ENCODE results near the gene HADHA. TPM values are rescaled to one million over a fixed set of nuclear protein-coding genes. Genes with fewer than 3 reads are reported as not detected.

HADHA gene
- total and polyA plus RNA-seq, 3 experiments from 2014 or later = 116 to 126 (median 122) TPM

GRCh38 chr2:26182887-26183630 lies 61.4 kb downstream of the HADHA start:
- H3K27ac Mint-ChIP-seq = peak overlapping the region in 2 of 8 donors; percentile 24 to 76
- no peaks in the 10 kb centered on the region for H3K9me3 Mint-ChIP-seq
- H3K36me3 Mint-ChIP-seq = peaks cover 0 to 3% (median 0%) of the 10 kb centered on the region in 3 donors
- H3K27me3 Mint-ChIP-seq = peaks cover 6 to 15% of the 10 kb centered on the region in 2 donors
- Histone ChIP-seq H3K4me3 (ENCODE audit: low read length) (no peak overlapping the region), H3K9me3 (ENCODE audit: low read length) (no peaks in the 10 kb centered on the region), H3K4me1 (ENCODE audit: insufficient read depth, low read length) (peaks cover 14% of the 10 kb centered on the region), H3K27me3 (ENCODE audit: insufficient read depth, low read length, poor library complexity, severe bottlenecking) (no peaks in the 10 kb centered on the region), H3K36me3 (ENCODE audit: insufficient read depth, low read length) (no peaks in the 10 kb centered on the region), H3K27ac (ENCODE audit: low read depth, low read length) (no peak overlapping the region)
- POLR2A ChIA-PET = interaction anchor here (1.9 kb wide), 1 partner anchor 10 kb away, joined by 6 read pairs; the partner anchor contains the start of gene GAREM2
- H3K4me1 Mint-ChIP-seq = peaks cover 16 to 38% (median 33%) of the 10 kb centered on the region in 3 donors
- CTCF ChIA-PET = interaction anchor here (1.3 to 2.3 kb wide), 4 partner anchors 11 to 204 kb away, joined by 3 to 22 read pairs (median 5); no protein-coding TSS in a partner anchor
- H3K4me3 Mint-ChIP-seq = peak overlapping the region; percentile 69 to 87 (median 78)
- DNase-seq = no peak

GRCh38 chr2:26182441-26182840 lies 62.0 kb downstream of the HADHA start:
- H3K27ac ChIP-seq (ENCODE audit: low read depth, low read length) = no peak overlapping the region
- Mint-ChIP-seq H3K9me3 (no peaks in the 10 kb centered on the region), H3K27me3 (peaks cover 6 to 15% of the 10 kb centered on the region in 2 donors), H3K36me3 (peaks cover 0 to 3% (median 0%) of the 10 kb centered on the region in 3 donors), H3K4me3 (peak overlapping the region in 2 of 7 donors; percentile 38 to 87), H3K4me1 (peaks cover 16 to 35% (median 33%) of the 10 kb centered on the region in 3 donors), H3K27ac (no peak overlapping the region)
- H3K36me3 ChIP-seq (ENCODE audit: insufficient read depth, low read length) = no peaks in the 10 kb centered on the region
- H3K4me1 ChIP-seq (ENCODE audit: insufficient read depth, low read length) = peaks cover 14% of the 10 kb centered on the region
- no peaks in the 10 kb centered on the region for H3K9me3 ChIP-seq (ENCODE audit: low read length)
- ChIA-PET POLR2A (no interaction called here), CTCF (interaction anchor here (1.7 kb wide), 1 partner anchor 11 kb away, joined by 3 read pairs; no protein-coding TSS in a partner anchor)
- DNase-seq = no peak
- no peaks in the 10 kb centered on the region for H3K27me3 ChIP-seq (ENCODE audit: insufficient read depth, low read length, poor library complexity, severe bottlenecking)
- no peak overlapping the region for H3K4me3 ChIP-seq (ENCODE audit: low read length)

- Mint-ChIP-seq H3K36me3 (peaks cover 0 to 3% (median 0%) of the 10 kb centered on the region in 3 donors), H3K27ac (no peak overlapping the region), H3K4me1 (peaks cover 14 to 17% (median 15%) of the 10 kb centered on the region in 3 donors), H3K9me3 (no peaks in the 10 kb centered on the region), H3K27me3 (peaks cover 12 to 32% of the 10 kb centered on the region in 2 donors), H3K4me3 (peak overlapping the region; percentile 48 to 84 (median 67))
- no peaks in the 10 kb centered on the region for H3K36me3 ChIP-seq (ENCODE audit: insufficient read depth, low read length)
- POLR2A ChIA-PET = interaction anchor here (0.6 kb wide), 1 partner anchor 658 kb away, joined by 9 read pairs; no protein-coding TSS in a partner anchor
- CTCF ChIA-PET = no interaction called here
- peaks cover 5% of the 10 kb centered on the region for H3K4me1 ChIP-seq (ENCODE audit: insufficient read depth, low read length)
- no peaks in the 10 kb centered on the region for H3K9me3 ChIP-seq (ENCODE audit: low read length)
- H3K27me3 ChIP-seq (ENCODE audit: insufficient read depth, low read length, poor library complexity, severe bottlenecking) = peaks cover 2% of the 10 kb centered on the region
- H3K27ac ChIP-seq (ENCODE audit: low read depth, low read length) = no peak overlapping the region
- no peak for DNase-seq
- peak overlapping the region; percentile 17 for H3K4me3 ChIP-seq (ENCODE audit: low read length)
These were observed 65.0 kb downstream of the HADHA start for GRCh38 chr2:26179446-26179913.

GRCh38 chr2:26178746-26179436 lies 65.5 kb downstream of the HADHA start:
- POLR2A ChIA-PET = interaction anchor here (0.6 kb wide), 2 partner anchors 224 to 657 kb away, joined by 3 to 9 read pairs; no protein-coding TSS in a partner anchor

GRCh38 chr2:26178246-26178645 lies 66.2 kb downstream of the HADHA start:
- Histone ChIP-seq H3K9me3 (ENCODE audit: low read length) (no peaks in the 10 kb centered on the region), H3K27ac (ENCODE audit: low read depth, low read length) (no peak overlapping the region), H3K4me3 (ENCODE audit: low read length) (no peak overlapping the region), H3K27me3 (ENCODE audit: insufficient read depth, low read length, poor library complexity, severe bottlenecking) (peaks cover 7% of the 10 kb centered on the region), H3K36me3 (ENCODE audit: insufficient read depth, low read length) (no peaks in the 10 kb centered on the region), H3K4me1 (ENCODE audit: insufficient read depth, low read length) (peaks cover 5% of the 10 kb centered on the region)
- ChIA-PET POLR2A (interaction anchor here (0.6 kb wide), 1 partner anchor 223 kb away, joined by 3 read pairs; no protein-coding TSS in a partner anchor), CTCF (no interaction called here)
- peaks cover 13 to 15% (median 14%) of the 10 kb centered on the region in 3 donors for H3K4me1 Mint-ChIP-seq
- no peaks in the 10 kb centered on the region for H3K9me3 Mint-ChIP-seq
- H3K36me3 Mint-ChIP-seq = peaks cover 0 to 3% (median 0%) of the 10 kb centered on the region in 3 donors
- peaks cover 15 to 36% of the 10 kb centered on the region in 2 donors for H3K27me3 Mint-ChIP-seq
- H3K4me3 Mint-ChIP-seq = peak overlapping the region in 5 of 7 donors; percentile 19 to 84 (median 55)
- H3K27ac Mint-ChIP-seq = no peak overlapping the region
- no peak for DNase-seq

More at GRCh38 chr2:26178746-26179436, 65.5 kb downstream of the HADHA start:
- Mint-ChIP-seq H3K36me3 (peaks cover 0 to 3% (median 0%) of the 10 kb centered on the region in 3 donors), H3K9me3 (no peaks in the 10 kb centered on the region), H3K4me3 (peak overlapping the region; percentile 48 to 84 (median 73)), H3K27me3 (peaks cover 15 to 36% of the 10 kb centered on the region in 2 donors), H3K4me1 (peaks cover 16 to 19% (median 17%) of the 10 kb centered on the region in 3 donors), H3K27ac (peak overlapping the region in 1 of 8 donors; percentile 77)
- peaks cover 7% of the 10 kb centered on the region for H3K27me3 ChIP-seq (ENCODE audit: insufficient read depth, low read length, poor library complexity, severe bottlenecking)
- no peaks in the 10 kb centered on the region for H3K36me3 ChIP-seq (ENCODE audit: insufficient read depth, low read length)
- H3K4me3 ChIP-seq (ENCODE audit: low read length) = peak overlapping the region; percentile 17
- no peak for DNase-seq
- no peaks in the 10 kb centered on the region for H3K9me3 ChIP-seq (ENCODE audit: low read length)
- H3K4me1 ChIP-seq (ENCODE audit: insufficient read depth, low read length) = peaks cover 5% of the 10 kb centered on the region
- CTCF ChIA-PET = no interaction called here
- H3K27ac ChIP-seq (ENCODE audit: low read depth, low read length) = no peak overlapping the region

GRCh38 chr2:26177122-26177521 lies 67.3 kb downstream of the HADHA start:
- H3K9me3 Mint-ChIP-seq = no peaks in the 10 kb centered on the region
- peak overlapping the region in 1 of 7 donors; percentile 26 for H3K4me3 Mint-ChIP-seq
- ChIA-PET CTCF (interaction anchor here (2.6 kb wide), 1 partner anchor 8 kb away, joined by 17 read pairs; no protein-coding TSS in a partner anchor), POLR2A (interaction anchor here (0.6 kb wide), 1 partner anchor 72 kb away, joined by 3 read pairs; no protein-coding TSS in a partner anchor)
- no peak for DNase-seq
- Histone ChIP-seq H3K4me1 (ENCODE audit: insufficient read depth, low read length) (peaks cover 5% of the 10 kb centered on the region), H3K36me3 (ENCODE audit: insufficient read depth, low read length) (no peaks in the 10 kb centered on the region), H3K4me3 (ENCODE audit: low read length) (no peak overlapping the region), H3K27ac (ENCODE audit: low read depth, low read length) (no peak overlapping the region), H3K27me3 (ENCODE audit: insufficient read depth, low read length, poor library complexity, severe bottlenecking) (peaks cover 10% of the 10 kb centered on the region), H3K9me3 (ENCODE audit: low read length) (no peaks in the 10 kb centered on the region)
- H3K27me3 Mint-ChIP-seq = peaks cover 17 to 39% of the 10 kb centered on the region in 2 donors
- H3K4me1 Mint-ChIP-seq = peaks cover 16 to 18% (median 16%) of the 10 kb centered on the region in 3 donors
- H3K36me3 Mint-ChIP-seq = peaks cover 0 to 3% (median 0%) of the 10 kb centered on the region in 3 donors
- no peak overlapping the region for H3K27ac Mint-ChIP-seq

- Mint-ChIP-seq H3K4me3 (no peak overlapping the region), H3K9me3 (no peaks in the 10 kb centered on the region), H3K4me1 (peaks cover 23 to 25% (median 24%) of the 10 kb centered on the region in 3 donors), H3K36me3 (peaks cover 0 to 2% (median 0%) of the 10 kb centered on the region in 3 donors), H3K27ac (no peak overlapping the region), H3K27me3 (peaks cover 23 to 47% of the 10 kb centered on the region in 2 donors)
- Histone ChIP-seq H3K27me3 (ENCODE audit: insufficient read depth, low read length, poor library complexity, severe bottlenecking) (peaks cover 12% of the 10 kb centered on the region), H3K4me1 (ENCODE audit: insufficient read depth, low read length) (peaks cover 5% of the 10 kb centered on the region), H3K9me3 (ENCODE audit: low read length) (no peaks in the 10 kb centered on the region), H3K36me3 (ENCODE audit: insufficient read depth, low read length) (no peaks in the 10 kb centered on the region), H3K4me3 (ENCODE audit: low read length) (no peak overlapping the region), H3K27ac (ENCODE audit: low read depth, low read length) (no peak overlapping the region)
- ChIA-PET CTCF (interaction anchor here (0.7 to 2.6 kb wide), 2 partner anchors 8 to 10 kb away, joined by 3 to 17 read pairs; no protein-coding TSS in a partner anchor), POLR2A (interaction anchor here (1.2 kb wide), 1 partner anchor 9 kb away, joined by 4 read pairs; no protein-coding TSS in a partner anchor)
- DNase-seq = no peak
These were observed 68.2 kb downstream of the HADHA start for GRCh38 chr2:26176279-26176615.

Data from CD8-positive, alpha-beta memory T cell (primary cell).